ENCODE measurements around the gene SETD1B.
A peak's percentile ranks its signal among the peaks of the same experiment; 100 is the strongest.
"Not testable (repeated sequence)": the region's sequence is repeated elsewhere in the genome, so short reads cannot be mapped to it uniquely, and the experiment has no call there.

SETD1B gene

DNA sequence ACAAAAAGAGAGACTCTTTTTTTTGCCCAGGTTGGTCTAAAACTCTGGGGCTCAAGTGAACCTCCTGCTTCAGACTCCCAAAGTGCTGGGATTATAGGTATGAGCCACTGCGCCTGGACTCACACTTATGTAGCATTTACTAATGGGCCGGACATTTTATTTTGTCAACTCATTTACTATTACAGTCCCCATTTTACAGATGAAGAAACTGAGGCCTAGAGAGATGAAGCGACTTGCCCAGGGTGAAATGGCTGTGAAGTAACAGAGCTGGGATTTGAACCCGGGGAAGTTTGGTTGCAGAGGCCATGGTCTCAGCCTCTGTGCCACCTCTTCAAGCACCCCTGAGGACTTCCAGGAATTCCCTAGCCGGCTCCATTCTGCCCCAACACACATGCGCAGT, 45.4 kb downstream of the SETD1B start:
- H3K4me3 ChIP-seq (ENCODE audit: control insufficient read depth, low read depth, low read length): no peak overlapping the region
- no peak for TF ChIP-seq CTCF (conservative IDR thresholded peaks at IDR 0.05; ENCODE audit: control insufficient read depth, insufficient read depth, low read depth, low read length)
- DNase-seq (ENCODE audit: low read depth): no peak

DNA sequence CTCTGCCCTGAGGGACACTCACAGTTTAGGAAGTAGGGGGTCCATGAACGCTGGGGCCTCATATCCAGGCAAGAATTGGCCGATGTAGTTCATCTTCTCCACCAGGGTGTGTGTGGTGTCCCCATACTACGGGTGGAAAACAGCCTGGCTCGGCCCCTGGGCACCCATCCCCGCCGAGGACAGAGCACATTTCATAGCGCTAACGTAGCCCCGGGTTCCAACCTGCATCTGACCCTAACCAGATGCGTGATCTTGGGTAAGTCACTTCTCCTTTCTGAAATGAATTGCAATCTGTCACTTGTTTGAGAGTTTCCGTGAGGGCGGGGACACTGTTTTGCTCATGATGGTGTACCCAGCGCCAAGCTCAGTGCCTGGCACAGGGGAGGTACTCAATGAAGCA, 45.9 kb downstream of the SETD1B start:
- DNase-seq (ENCODE audit: low read depth): no peak
- TF ChIP-seq CTCF (conservative IDR thresholded peaks at IDR 0.05; ENCODE audit: control insufficient read depth, insufficient read depth, low read depth, low read length): no peak
- H3K4me3 ChIP-seq (ENCODE audit: control insufficient read depth, low read depth, low read length): no peak overlapping the region

GRCh38 chr12:121852392-121852791, 48.6 kb downstream of the SETD1B start:
- H3K4me3 ChIP-seq (ENCODE audit: control insufficient read depth, low read depth, low read length): not testable (repeated sequence)
- DNase-seq (ENCODE audit: low read depth): peak; percentile 16

DNA sequence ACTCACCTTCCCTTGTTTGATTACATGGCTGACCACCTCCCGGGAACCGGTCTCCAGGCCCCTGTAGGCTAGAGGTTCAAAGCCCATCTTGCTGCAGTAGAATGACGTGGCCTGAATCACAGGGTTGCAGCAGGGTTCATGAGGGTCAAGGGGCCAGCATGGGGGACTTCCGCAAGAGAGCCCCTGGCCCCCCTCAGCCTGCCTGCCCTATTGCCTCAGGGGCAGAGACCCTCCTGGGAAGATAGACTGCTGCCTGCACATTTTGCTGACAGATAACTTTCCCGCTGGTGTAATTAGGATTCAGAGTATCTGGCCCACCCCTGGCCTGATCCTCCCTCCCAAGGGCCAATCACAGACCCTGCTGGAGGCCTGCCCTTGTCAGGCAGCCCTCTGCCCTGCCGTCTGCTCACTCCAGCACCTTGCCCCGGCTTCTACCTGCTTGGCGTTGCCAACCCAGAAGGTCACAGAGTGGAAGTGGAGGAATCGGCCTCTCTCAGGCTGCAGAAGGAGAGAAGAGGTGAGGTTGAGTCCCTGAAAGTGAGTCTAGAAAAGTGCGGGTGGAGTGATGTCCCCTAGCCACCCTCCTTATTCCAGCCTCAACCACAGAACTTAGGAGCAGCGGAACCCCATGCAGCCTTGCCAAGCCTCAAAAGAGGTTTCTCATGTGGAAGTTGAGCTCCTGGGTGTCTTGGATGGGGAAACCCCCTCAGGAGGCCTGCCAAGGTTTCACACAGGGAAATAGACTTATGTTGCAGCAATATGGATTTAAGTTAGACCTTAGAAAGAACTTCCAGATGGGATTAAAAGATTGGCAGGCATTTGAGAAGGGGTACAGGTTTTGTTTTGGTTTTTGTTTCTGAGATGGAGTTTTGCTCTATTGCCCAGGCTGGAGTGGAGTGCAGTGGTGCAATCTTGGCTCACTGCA, 53.8 kb downstream of the SETD1B start:
- DNase-seq (ENCODE audit: low read depth): no peak
- TF ChIP-seq CTCF (conservative IDR thresholded peaks at IDR 0.05; ENCODE audit: control insufficient read depth, insufficient read depth, low read depth, low read length): no peak

GRCh38 chr12:121858318-121858661, 54.5 kb downstream of the SETD1B start:
- TF ChIP-seq CTCF (conservative IDR thresholded peaks at IDR 0.05; ENCODE audit: control insufficient read depth, insufficient read depth, low read depth, low read length): no peak

More for the DNA sequence above, 53.8 kb downstream of the SETD1B start:
- no peak overlapping the region for H3K4me3 ChIP-seq (ENCODE audit: control insufficient read depth, low read depth, low read length)

GRCh38 chr12:121858662-121859572, 55.1 kb downstream of the SETD1B start, which contains the start of gene HPD:
Gene HPD, minus strand, starts transcription at chr12:121858859. Its CDS starts 36 bp downstream, at chr12:121858823.
- DNase-seq (ENCODE audit: low read depth): peak; percentile 90
- H3K4me3 ChIP-seq (ENCODE audit: control insufficient read depth, low read depth, low read length): no peak within 1 kb of the TSS
- TF ChIP-seq CTCF (conservative IDR thresholded peaks at IDR 0.05; ENCODE audit: control insufficient read depth, insufficient read depth, low read depth, low read length): no peak

More at GRCh38 chr12:121858318-121858661, 54.5 kb downstream of the SETD1B start:
- H3K4me3 ChIP-seq (ENCODE audit: control insufficient read depth, low read depth, low read length): no peak overlapping the region
- DNase-seq (ENCODE audit: low read depth): no peak

DNA sequence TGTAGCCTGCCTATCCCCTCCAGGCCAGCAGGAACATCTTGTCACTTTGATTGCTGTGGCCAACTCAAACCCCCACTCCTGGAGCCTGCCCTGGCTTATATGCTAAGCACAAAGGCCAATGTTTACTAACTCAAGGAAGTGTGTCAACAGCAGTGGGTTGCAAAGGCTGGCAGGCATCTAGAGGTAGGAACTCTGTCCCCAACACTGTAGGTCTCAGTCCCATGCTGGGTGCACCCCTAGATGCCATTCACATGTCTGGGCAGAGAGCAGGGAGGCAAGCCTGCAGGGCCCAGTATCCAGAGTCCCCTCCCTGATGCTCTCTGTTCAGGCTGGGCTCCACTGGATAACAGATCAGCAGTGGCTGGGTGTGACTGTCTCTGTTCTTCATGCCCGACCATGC, 56.4 kb downstream of the SETD1B start:
- no peak for DNase-seq (ENCODE audit: low read depth)
- TF ChIP-seq CTCF (conservative IDR thresholded peaks at IDR 0.05; ENCODE audit: control insufficient read depth, insufficient read depth, low read depth, low read length): no peak
- no peak overlapping the region for H3K4me3 ChIP-seq (ENCODE audit: control insufficient read depth, low read depth, low read length)

GRCh38 chr12:121860699-121861098, 56.9 kb downstream of the SETD1B start:
- H3K4me3 ChIP-seq (ENCODE audit: control insufficient read depth, low read depth, low read length); DNase-seq (ENCODE audit: low read depth): not testable (repeated sequence)

Measured in fibroblast of mammary gland (primary cell).